ENCODE results near the gene PDE3A. TPM values are rescaled to one million over a fixed set of nuclear protein-coding genes. Genes with fewer than 3 reads are reported as not detected.

Gene PDE3A
- total RNA-seq, 1 experiment from 2014 or later = 2.8 TPM

DNA sequence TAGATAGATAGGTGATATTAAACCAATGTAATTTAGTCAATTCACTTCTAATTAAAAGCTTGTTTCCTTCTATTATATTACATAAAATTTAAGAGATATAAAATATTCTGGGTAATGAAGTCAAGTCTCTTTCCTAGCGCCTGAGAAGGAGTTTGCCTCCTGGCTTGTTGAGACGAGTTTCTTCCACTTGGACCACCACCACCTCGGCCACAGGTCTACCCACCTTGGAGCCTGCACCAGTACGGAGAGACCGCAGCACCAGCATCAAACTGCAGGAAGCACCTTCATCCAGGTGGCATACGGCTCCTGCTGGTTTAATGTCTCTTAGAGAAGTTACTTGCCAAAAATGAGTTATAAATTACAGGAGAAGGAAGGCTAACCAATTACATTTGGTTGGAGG is 247.8 kb downstream of the PDE3A start (continued):
- TF ChIP-seq NR1H2 (CRISPR knock-in tag; IDR thresholded peaks at IDR 0.05) (no peak), GABPB1 (CRISPR knock-in tag; IDR thresholded peaks at IDR 0.05) (no peak), IRF2 (CRISPR knock-in tag; IDR thresholded peaks at IDR 0.05; ENCODE audit: borderline replicate concordance, low read depth) (no peak), CREB1 (CRISPR knock-in tag; IDR thresholded peaks at IDR 0.05) (no peak)

DNA sequence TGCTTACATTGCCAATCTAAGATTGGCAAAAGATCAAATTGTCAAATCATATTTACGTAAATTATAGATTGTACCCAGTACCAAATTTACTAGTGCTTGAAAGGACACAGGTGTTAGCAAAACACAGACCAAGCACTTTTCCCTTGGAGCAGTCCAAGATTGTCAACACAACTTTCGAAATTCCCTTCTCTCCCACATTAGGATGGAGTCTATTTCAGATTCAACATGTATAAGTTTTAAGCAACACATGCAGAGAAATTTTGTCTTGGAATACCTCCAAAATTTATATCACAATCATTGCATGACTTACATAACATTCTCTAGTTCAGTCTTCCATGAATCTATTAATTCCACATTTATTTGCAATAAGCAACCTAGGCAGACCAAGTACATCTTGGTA is 251.9 kb downstream of the PDE3A start:
- no peaks in the 10 kb centered on the region for H3K9me3 Mint-ChIP-seq
- CTCF ChIA-PET = no interaction called here
- no peaks in the 10 kb centered on the region for H3K27me3 Mint-ChIP-seq (ENCODE audit: low read depth)
- H3K36me3 Mint-ChIP-seq = no peaks in the 10 kb centered on the region
- H3K4me1 Mint-ChIP-seq = peaks cover 4% of the 10 kb centered on the region; the same call in 1 of the 2 replicates
- POLR2A ChIA-PET = no interaction called here
- H3K27ac Mint-ChIP-seq = no peak overlapping the region
- no peak overlapping the region for H3K4me3 Mint-ChIP-seq
- TF ChIP-seq, protein P1, sequence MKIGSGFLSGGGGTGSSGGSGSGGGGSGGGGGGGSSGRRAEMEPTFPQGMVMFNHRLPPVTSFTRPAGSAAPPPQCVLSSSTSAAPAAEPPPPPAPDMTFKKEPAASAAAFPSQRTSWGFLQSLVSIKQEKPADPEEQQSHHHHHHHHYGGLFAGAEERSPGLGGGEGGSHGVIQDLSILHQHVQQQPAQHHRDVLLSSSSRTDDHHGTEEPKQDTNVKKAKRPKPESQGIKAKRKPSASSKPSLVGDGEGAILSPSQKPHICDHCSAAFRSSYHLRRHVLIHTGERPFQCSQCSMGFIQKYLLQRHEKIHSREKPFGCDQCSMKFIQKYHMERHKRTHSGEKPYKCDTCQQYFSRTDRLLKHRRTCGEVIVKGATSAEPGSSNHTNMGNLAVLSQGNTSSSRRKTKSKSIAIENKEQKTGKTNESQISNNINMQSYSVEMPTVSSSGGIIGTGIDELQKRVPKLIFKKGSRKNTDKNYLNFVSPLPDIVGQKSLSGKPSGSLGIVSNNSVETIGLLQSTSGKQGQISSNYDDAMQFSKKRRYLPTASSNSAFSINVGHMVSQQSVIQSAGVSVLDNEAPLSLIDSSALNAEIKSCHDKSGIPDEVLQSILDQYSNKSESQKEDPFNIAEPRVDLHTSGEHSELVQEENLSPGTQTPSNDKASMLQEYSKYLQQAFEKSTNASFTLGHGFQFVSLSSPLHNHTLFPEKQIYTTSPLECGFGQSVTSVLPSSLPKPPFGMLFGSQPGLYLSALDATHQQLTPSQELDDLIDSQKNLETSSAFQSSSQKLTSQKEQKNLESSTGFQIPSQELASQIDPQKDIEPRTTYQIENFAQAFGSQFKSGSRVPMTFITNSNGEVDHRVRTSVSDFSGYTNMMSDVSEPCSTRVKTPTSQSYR (CRISPR knock-in tag; IDR thresholded peaks at IDR 0.05) = no peak
- no peak for TF ChIP-seq ESRRA (CRISPR knock-in tag; IDR thresholded peaks at IDR 0.05; ENCODE audit: borderline replicate concordance)
- TF ChIP-seq ATF1 (CRISPR knock-in tag; IDR thresholded peaks at IDR 0.05) = no peak
- TF ChIP-seq, protein P2, sequence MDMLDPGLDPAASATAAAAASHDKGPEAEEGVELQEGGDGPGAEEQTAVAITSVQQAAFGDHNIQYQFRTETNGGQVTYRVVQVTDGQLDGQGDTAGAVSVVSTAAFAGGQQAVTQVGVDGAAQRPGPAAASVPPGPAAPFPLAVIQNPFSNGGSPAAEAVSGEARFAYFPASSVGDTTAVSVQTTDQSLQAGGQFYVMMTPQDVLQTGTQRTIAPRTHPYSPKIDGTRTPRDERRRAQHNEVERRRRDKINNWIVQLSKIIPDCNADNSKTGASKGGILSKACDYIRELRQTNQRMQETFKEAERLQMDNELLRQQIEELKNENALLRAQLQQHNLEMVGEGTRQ (CRISPR knock-in tag; IDR thresholded peaks at IDR 0.05) = no peak
- no peak for ATAC-seq
- DNase-seq (ENCODE audit: low spot score) = no peak

DNA sequence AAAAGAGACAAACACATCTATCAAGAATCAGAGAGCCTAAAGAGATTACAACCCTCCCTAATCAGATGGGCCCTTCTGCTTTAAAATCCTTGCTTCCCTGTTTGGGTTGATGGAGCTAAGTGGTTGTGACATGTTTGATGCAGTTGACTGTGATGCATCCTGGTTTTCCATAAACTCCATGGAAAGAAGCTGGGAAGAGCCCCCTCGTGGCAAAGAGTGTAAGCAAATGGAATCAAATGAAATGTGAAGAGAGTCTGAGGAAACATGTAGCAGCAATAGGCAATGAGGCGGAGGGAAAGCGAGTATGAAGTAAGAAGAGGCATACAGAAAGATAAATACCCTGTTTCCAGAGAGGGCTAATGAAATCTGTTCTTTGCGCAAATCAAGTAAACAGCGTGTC is 256.4 kb downstream of the PDE3A start:
- POLR2A ChIA-PET = no interaction called here
- Mint-ChIP-seq H3K27me3 (ENCODE audit: low read depth) (no peaks in the 10 kb centered on the region), H3K27ac (peak overlapping the region; percentile 25; the same call in 1 of the 2 replicates), H3K4me3 (no peak overlapping the region), H3K9me3 (no peaks in the 10 kb centered on the region), H3K4me1 (peaks cover 28% of the 10 kb centered on the region), H3K36me3 (no peaks in the 10 kb centered on the region)
- CTCF ChIA-PET = interaction anchor here (0.8 to 1.8 kb wide), 11 partner anchors 9 to 708 kb away, joined by 3 to 6 read pairs (median 3); partner anchors contain the start of gene PDE3A
- peak; percentile 84 for ATAC-seq
- TF ChIP-seq, protein P3, sequence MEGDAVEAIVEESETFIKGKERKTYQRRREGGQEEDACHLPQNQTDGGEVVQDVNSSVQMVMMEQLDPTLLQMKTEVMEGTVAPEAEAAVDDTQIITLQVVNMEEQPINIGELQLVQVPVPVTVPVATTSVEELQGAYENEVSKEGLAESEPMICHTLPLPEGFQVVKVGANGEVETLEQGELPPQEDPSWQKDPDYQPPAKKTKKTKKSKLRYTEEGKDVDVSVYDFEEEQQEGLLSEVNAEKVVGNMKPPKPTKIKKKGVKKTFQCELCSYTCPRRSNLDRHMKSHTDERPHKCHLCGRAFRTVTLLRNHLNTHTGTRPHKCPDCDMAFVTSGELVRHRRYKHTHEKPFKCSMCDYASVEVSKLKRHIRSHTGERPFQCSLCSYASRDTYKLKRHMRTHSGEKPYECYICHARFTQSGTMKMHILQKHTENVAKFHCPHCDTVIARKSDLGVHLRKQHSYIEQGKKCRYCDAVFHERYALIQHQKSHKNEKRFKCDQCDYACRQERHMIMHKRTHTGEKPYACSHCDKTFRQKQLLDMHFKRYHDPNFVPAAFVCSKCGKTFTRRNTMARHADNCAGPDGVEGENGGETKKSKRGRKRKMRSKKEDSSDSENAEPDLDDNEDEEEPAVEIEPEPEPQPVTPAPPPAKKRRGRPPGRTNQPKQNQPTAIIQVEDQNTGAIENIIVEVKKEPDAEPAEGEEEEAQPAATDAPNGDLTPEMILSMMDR (IDR thresholded peaks at IDR 0.05) = 0 out of 2 replicates have a peak, but pooled peaks have one; percentile 16
- no peak for TF ChIP-seq ZBTB21 (CRISPR knock-in tag; IDR thresholded peaks at IDR 0.05; ENCODE audit: borderline replicate concordance)
- DNase-seq (ENCODE audit: low spot score) = peak; percentile 31

DNA sequence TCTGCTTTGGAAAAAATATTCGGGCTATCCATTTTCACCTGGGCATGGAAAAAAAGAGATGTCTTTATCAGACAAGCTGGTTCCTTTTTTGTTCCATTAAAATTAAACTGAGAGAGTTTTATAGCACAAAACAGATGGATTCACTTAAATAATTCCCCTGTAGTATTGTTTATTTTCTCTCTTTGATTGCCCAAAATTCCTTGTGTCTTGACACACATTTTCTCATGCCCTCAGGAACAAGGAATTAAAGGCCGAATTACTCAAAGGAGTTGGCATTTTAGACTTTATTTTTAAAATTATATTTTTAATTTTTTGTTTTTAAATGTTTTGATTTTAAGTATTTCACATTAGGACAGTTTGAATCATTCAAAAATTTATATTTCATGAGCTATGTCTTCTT is 257.2 kb downstream of the PDE3A start:
- no peak for TF ChIP-seq TEAD4 (CRISPR knock-in tag; IDR thresholded peaks at IDR 0.05)
- TF ChIP-seq ZNF219 (CRISPR knock-in tag; IDR thresholded peaks at IDR 0.05; ENCODE audit: borderline replicate concordance) = no peak
- TF ChIP-seq ESRRA (CRISPR knock-in tag; IDR thresholded peaks at IDR 0.05; ENCODE audit: borderline replicate concordance) = no peak
- TF ChIP-seq, protein P4, sequence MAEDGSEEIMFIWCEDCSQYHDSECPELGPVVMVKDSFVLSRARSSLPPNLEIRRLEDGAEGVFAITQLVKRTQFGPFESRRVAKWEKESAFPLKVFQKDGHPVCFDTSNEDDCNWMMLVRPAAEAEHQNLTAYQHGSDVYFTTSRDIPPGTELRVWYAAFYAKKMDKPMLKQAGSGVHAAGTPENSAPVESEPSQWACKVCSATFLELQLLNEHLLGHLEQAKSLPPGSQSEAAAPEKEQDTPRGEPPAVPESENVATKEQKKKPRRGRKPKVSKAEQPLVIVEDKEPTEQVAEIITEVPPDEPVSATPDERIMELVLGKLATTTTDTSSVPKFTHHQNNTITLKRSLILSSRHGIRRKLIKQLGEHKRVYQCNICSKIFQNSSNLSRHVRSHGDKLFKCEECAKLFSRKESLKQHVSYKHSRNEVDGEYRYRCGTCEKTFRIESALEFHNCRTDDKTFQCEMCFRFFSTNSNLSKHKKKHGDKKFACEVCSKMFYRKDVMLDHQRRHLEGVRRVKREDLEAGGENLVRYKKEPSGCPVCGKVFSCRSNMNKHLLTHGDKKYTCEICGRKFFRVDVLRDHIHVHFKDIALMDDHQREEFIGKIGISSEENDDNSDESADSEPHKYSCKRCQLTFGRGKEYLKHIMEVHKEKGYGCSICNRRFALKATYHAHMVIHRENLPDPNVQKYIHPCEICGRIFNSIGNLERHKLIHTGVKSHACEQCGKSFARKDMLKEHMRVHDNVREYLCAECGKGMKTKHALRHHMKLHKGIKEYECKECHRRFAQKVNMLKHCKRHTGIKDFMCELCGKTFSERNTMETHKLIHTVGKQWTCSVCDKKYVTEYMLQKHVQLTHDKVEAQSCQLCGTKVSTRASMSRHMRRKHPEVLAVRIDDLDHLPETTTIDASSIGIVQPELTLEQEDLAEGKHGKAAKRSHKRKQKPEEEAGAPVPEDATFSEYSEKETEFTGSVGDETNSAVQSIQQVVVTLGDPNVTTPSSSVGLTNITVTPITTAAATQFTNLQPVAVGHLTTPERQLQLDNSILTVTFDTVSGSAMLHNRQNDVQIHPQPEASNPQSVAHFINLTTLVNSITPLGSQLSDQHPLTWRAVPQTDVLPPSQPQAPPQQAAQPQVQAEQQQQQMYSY (CRISPR knock-in tag; IDR thresholded peaks at IDR 0.05) = no peak
- H3K36me3 Mint-ChIP-seq = no peaks in the 10 kb centered on the region
- DNase-seq (ENCODE audit: low spot score) (no peak), ATAC-seq (no peak)
- H3K4me1 Mint-ChIP-seq = peaks cover 32% of the 10 kb centered on the region
- ChIA-PET POLR2A (no interaction called here), CTCF (interaction anchor here (1.3 to 1.8 kb wide), 3 partner anchors 23 to 709 kb away, joined by 3 to 5 read pairs (median 4); no protein-coding TSS in a partner anchor)
- no peaks in the 10 kb centered on the region for H3K9me3 Mint-ChIP-seq
- no peak overlapping the region for H3K27ac Mint-ChIP-seq
- H3K4me3 Mint-ChIP-seq = no peak overlapping the region
- H3K27me3 Mint-ChIP-seq (ENCODE audit: low read depth) = no peaks in the 10 kb centered on the region
